ENCODE results near the gene TBC1D14. TPM values are rescaled to one million over a fixed set of nuclear protein-coding genes. Genes with fewer than 3 reads are reported as not detected.

Gene TBC1D14
- total and polyA plus RNA-seq, 10 of the 15 experiments (the other 5 are each of a cell fraction or from before 2014, with no cell fraction given), result 0.87 to 39.3 (median 30.1) TPM

DNA sequence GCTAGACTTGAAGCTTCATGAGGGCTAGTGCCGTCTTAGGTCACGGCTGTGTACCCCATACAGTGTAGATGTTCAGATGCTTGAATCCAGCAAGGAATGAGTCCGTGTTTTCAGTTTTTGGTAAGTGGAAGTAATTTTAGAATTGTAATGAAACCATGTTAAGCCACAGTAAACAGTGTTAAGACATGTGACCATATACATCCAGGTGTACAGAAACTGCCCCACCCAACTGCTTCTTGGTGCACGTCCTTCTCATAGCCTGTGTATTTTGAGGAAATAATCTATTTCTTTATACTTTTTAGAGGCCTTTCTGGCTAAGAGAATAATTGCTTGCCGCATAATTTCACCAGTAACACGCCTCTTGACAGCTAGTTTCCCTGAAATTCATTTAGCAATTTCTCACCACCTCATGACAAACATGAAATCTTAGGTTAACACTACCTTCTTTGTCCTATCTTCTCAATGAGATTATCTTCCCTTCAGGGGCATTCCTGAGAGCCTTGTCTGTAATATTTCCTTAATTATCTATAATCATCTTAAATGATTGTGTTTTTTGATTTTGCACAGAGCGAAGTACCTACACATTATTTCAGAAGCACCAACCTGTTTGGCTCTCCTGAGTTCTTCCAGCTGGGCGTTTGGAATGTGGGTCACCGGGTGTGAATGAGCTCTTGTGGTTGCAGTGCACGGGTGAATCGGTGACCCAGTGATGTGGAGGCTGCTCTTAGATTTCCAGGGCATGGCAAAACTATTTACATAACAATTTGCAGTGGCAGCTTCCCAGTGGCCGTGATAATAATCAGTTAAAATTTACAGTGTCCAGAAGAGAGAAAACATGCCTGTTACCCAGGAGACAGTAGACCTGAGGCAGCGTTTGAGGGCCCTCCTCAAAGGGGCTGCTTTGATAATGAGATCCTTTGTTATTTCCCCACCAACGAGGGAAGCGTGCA lies 83.4 kb downstream of the TBC1D14 start:
- in situ Hi-C loops (cut with MboI), result no loop called here
- Histone ChIP-seq H4K20me1 (ENCODE audit: control insufficient read depth, insufficient read depth) (no peaks in the 10 kb centered on the region), H3K9ac (ENCODE audit: control insufficient read depth, insufficient read depth, low read length) (no peak overlapping the region), H3K27ac (ENCODE audit: control insufficient read depth, insufficient read depth) (peak overlapping the region; percentile 56; the same call in 1 of the 2 replicates), H3K36me3 (ENCODE audit: control insufficient read depth in 2 of 2, insufficient read depth in 2 of 2, low read length in 1 of 2) (peaks cover 1 to 17% of the 10 kb centered on the region in 2 experiments; a peak in 3 of 4 replicates), H3K27me3 (replicated peaks in 1 of 2; ENCODE audit: control insufficient read depth in 2 of 2, insufficient read depth in 2 of 2, low read length in 1 of 2) (no peaks in the 10 kb centered on the region), H3K4me3 (no peak overlapping the region), H3K4me2 (ENCODE audit: control insufficient read depth, insufficient read depth) (peak overlapping the region; percentile 47), H2AFZ (ENCODE audit: control insufficient read depth, low read depth, low read length) (no peak overlapping the region), H3K79me2 (ENCODE audit: control insufficient read depth, insufficient read depth, low read length) (peaks cover 27% of the 10 kb centered on the region), H3K9me3 (replicated peaks; ENCODE audit: control insufficient read depth, insufficient read depth, low read length) (no peaks in the 10 kb centered on the region), H3K4me1 (ENCODE audit: control insufficient read depth, insufficient read depth, low read length) (peaks cover 32% of the 10 kb centered on the region)
- CTCF ChIA-PET, result interaction anchor here (1.3 to 2.5 kb wide), 4 partner anchors 21 to 119 kb away, joined by 3 to 6 read pairs (median 4); no protein-coding TSS in a partner anchor
- DNase-seq (ENCODE audit: low read depth, low spot score) (no peak), ATAC-seq (peak; percentile 53), FAIRE-seq (no peak)
- intact Hi-C loops (cut with micrococcal nuclease; ENCODE audit: unreplicated experiment), result no loop called here
- POLR2A ChIA-PET, result interaction anchor here (0.5 kb wide), 1 partner anchor 77 kb away, joined by 3 read pairs; no protein-coding TSS in a partner anchor
- BruUV-seq (replicated peaks), result no TSS peak
- 77% methylated on average over 15 of the region's 15 CpGs for WGBS (ENCODE audit: insufficient coverage, insufficient replicate concordance, low lambda C conversion rate, missing lambda C conversion rate)
- RAD21 ChIA-PET (ENCODE audit: unreplicated experiment), result interaction anchor here (1.4 kb wide), 1 partner anchor 78 kb away, joined by 3 read pairs; no protein-coding TSS in a partner anchor
- TF ChIP-seq, protein P1, sequence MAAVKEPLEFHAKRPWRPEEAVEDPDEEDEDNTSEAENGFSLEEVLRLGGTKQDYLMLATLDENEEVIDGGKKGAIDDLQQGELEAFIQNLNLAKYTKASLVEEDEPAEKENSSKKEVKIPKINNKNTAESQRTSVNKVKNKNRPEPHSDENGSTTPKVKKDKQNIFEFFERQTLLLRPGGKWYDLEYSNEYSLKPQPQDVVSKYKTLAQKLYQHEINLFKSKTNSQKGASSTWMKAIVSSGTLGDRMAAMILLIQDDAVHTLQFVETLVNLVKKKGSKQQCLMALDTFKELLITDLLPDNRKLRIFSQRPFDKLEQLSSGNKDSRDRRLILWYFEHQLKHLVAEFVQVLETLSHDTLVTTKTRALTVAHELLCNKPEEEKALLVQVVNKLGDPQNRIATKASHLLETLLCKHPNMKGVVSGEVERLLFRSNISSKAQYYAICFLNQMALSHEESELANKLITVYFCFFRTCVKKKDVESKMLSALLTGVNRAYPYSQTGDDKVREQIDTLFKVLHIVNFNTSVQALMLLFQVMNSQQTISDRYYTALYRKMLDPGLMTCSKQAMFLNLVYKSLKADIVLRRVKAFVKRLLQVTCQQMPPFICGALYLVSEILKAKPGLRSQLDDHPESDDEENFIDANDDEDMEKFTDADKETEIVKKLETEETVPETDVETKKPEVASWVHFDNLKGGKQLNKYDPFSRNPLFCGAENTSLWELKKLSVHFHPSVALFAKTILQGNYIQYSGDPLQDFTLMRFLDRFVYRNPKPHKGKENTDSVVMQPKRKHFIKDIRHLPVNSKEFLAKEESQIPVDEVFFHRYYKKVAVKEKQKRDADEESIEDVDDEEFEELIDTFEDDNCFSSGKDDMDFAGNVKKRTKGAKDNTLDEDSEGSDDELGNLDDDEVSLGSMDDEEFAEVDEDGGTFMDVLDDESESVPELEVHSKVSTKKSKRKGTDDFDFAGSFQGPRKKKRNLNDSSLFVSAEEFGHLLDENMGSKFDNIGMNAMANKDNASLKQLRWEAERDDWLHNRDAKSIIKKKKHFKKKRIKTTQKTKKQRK (IDR thresholded peaks at IDR 0.05; ENCODE audit: low read depth, low read length), result no peak
- no peak for TF ChIP-seq ZNF384 (IDR thresholded peaks at IDR 0.05; ENCODE audit: borderline replicate concordance, low read depth, low read length)
- 0 out of 2 replicates have a peak, but pooled peaks have one; percentile 29 for TF ChIP-seq EED (IDR thresholded peaks at IDR 0.05; ENCODE audit: low read depth)
- SMC1A ChIA-PET (ENCODE audit: uncharacterized antibody, unreplicated experiment), result interaction anchor here (1.1 to 1.8 kb wide), 4 partner anchors 15 to 80 kb away, joined by 3 to 6 read pairs (median 4); no protein-coding TSS in a partner anchor
